ENCODE results near the gene RSBN1L.
"Not testable (repeated sequence)": the region's sequence is repeated elsewhere in the genome, so short reads cannot be mapped to it uniquely, and the experiment has no call there.

Gene RSBN1L

GRCh38 chr7:77696057-77696642, at the start of gene RSBN1L:
RSBN1L (plus strand) TSS chr7:77696459; CDS start chr7:77696470, 11 bp downstream.
- in situ Hi-C loops (cut with MboI; ENCODE audit: low sequenced_read_pairs, unreplicated experiment), result no loop called here
- peak; percentile 96 for DNase-seq (ENCODE audit: low spot score)
- TF ChIP-seq CTCF (IDR thresholded peaks at IDR 0.05; ENCODE audit: borderline replicate concordance, control extremely low read depth, extremely low read depth, insufficient read depth, missing control alignments), result peak; percentile 37

- no peak for DNase-seq (ENCODE audit: low spot score)
- in situ Hi-C loops (cut with MboI; ENCODE audit: low sequenced_read_pairs, unreplicated experiment), result no loop called here
- TF ChIP-seq CTCF (IDR thresholded peaks at IDR 0.05; ENCODE audit: borderline replicate concordance, control extremely low read depth, extremely low read depth, insufficient read depth, missing control alignments), result no peak
Observed at GRCh38 chr7:77648742-77649338, 47.4 kb upstream of the RSBN1L start.

GRCh38 chr7:77649716-77650349, 46.4 kb upstream of the RSBN1L start:
- in situ Hi-C loops (cut with MboI; ENCODE audit: low sequenced_read_pairs, unreplicated experiment), result loop anchor here (25.0 kb wide), 2 partner anchors 287 to 387 kb away; no protein-coding TSS in a partner anchor

GRCh38 chr7:77651575-77652162, 44.6 kb upstream of the RSBN1L start:
- TF ChIP-seq CTCF (IDR thresholded peaks at IDR 0.05; ENCODE audit: borderline replicate concordance, control extremely low read depth, extremely low read depth, insufficient read depth, missing control alignments), result no peak
- DNase-seq (ENCODE audit: low spot score), result peak; percentile 64
- in situ Hi-C loops (cut with MboI; ENCODE audit: low sequenced_read_pairs, unreplicated experiment), result loop anchor here (25.0 kb wide), 2 partner anchors 286 to 386 kb away; no protein-coding TSS in a partner anchor

More at GRCh38 chr7:77649716-77650349, 46.4 kb upstream of the RSBN1L start:
- no peak for DNase-seq (ENCODE audit: low spot score)
- no peak for TF ChIP-seq CTCF (IDR thresholded peaks at IDR 0.05; ENCODE audit: borderline replicate concordance, control extremely low read depth, extremely low read depth, insufficient read depth, missing control alignments)

GRCh38 chr7:77652826-77653225, 43.4 kb upstream of the RSBN1L start:
- DNase-seq (ENCODE audit: low spot score), result not testable (repeated sequence)
- in situ Hi-C loops (cut with MboI; ENCODE audit: low sequenced_read_pairs, unreplicated experiment), result loop anchor here (25.0 kb wide), 2 partner anchors 284 to 384 kb away; no protein-coding TSS in a partner anchor

- in situ Hi-C loops (cut with MboI; ENCODE audit: low sequenced_read_pairs, unreplicated experiment), result loop anchor here (25.0 kb wide), 2 partner anchors 284 to 384 kb away; no protein-coding TSS in a partner anchor
- no peak for DNase-seq (ENCODE audit: low spot score)
- TF ChIP-seq CTCF (IDR thresholded peaks at IDR 0.05; ENCODE audit: borderline replicate concordance, control extremely low read depth, extremely low read depth, insufficient read depth, missing control alignments), result no peak
Observed at GRCh38 chr7:77653572-77653971, 42.7 kb upstream of the RSBN1L start.

Data from GM13976 (cell line).